Breast epithelium (tissue), 3 donors: Measurements from ENCODE around the gene TRPV3.

ENCODE experiments used
- POLR2A ChIP-seq: fragments of 450-650 bp; IDR thresholded peaks from one replicate; pipeline ENCODE4 v1.6.1; 2016; ENCODE audit warnings: antibody characterized with exemption, mild to moderate bottlenecking, moderate library complexity
- POLR2AphosphoS5 ChIP-seq, 3 donors: sonication (generic); formaldehyde crosslinking; IDR thresholded peaks; one replicate each; pipeline ENCODE4 v1.6.1; 2017; ENCODE audit warnings: antibody characterized with exemption in 3 of 3
- TF ChIP-seq, protein P1 (sequence below), 3 donors: fragments of 450-650 bp; IDR thresholded peaks; one replicate each; pipeline ENCODE4 v1.5.1; 2016 to 2017; ENCODE audit warnings: antibody characterized with exemption in 3 of 3, mild to moderate bottlenecking in 3 of 3, moderate library complexity in 3 of 3

DNA sequence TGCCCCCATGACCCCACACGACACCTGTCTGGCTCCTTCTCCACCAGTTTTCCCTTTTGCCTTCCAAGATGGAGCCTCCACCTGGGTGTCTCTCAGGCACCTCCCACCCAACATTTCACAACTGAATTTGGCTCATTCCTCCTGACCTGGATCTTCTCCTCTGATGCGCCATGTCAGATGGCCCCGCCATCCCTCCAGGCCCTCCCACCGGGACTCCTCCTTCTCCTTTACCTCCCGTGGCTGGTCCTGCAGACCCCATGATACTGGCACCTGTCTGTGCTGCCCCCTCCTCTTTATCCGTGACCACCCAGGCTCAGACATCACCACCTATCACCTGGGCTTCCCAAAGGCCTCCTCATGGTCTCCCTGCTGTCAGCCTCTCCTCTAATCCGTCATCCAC lies 4.7 kb downstream of the TRPV3 start:
- TF ChIP-seq, protein P1, sequence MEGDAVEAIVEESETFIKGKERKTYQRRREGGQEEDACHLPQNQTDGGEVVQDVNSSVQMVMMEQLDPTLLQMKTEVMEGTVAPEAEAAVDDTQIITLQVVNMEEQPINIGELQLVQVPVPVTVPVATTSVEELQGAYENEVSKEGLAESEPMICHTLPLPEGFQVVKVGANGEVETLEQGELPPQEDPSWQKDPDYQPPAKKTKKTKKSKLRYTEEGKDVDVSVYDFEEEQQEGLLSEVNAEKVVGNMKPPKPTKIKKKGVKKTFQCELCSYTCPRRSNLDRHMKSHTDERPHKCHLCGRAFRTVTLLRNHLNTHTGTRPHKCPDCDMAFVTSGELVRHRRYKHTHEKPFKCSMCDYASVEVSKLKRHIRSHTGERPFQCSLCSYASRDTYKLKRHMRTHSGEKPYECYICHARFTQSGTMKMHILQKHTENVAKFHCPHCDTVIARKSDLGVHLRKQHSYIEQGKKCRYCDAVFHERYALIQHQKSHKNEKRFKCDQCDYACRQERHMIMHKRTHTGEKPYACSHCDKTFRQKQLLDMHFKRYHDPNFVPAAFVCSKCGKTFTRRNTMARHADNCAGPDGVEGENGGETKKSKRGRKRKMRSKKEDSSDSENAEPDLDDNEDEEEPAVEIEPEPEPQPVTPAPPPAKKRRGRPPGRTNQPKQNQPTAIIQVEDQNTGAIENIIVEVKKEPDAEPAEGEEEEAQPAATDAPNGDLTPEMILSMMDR (IDR thresholded peaks at IDR 0.05) = no peak
- no peak for TF ChIP-seq POLR2A
- no peak for TF ChIP-seq POLR2AphosphoS5 (IDR thresholded peaks at IDR 0.05)
